Neural crest cell (in vitro differentiated cells): Measurements from ENCODE around the gene RAD17. TPM values are rescaled to one million over a fixed set of nuclear protein-coding genes. Genes with fewer than 3 reads are reported as not detected.

Experiments
- DNase-seq: peaks from one replicate; pipeline ENCODE4 v3.0.0; 2021; ENCODE audit warnings: low read depth, mixed read lengths, low spot score
- H3K27ac Mint-ChIP-seq: one replicate; pipeline ENCODE4 v1.8.0; 2021; ENCODE audit warnings: mild to moderate bottlenecking, mixed read lengths; ENCODE audit not compliant: unreplicated experiment
- H3K27me3 Mint-ChIP-seq: 2 replicates; pipeline ENCODE4 v1.8.0; 2021; ENCODE audit warnings: low read depth, mild to moderate bottlenecking, mixed read lengths
- H3K36me3 Mint-ChIP-seq: 2 replicates; pipeline ENCODE4 v1.8.0; 2021; ENCODE audit warnings: low read depth, mild to moderate bottlenecking, mixed read lengths
- H3K4me1 Mint-ChIP-seq: 2 replicates; pipeline ENCODE4 v1.8.0; 2021; ENCODE audit warnings: mixed read lengths
- H3K4me3 Mint-ChIP-seq: one replicate; pipeline ENCODE4 v1.8.0; 2021; ENCODE audit warnings: mild to moderate bottlenecking, mixed read lengths
- H3K9me3 Mint-ChIP-seq: 2 replicates; pipeline ENCODE4 v1.8.0; 2021; ENCODE audit warnings: mixed read lengths
- total RNA-seq: library from RNA; stranded (reverse); gene quantifications from 2 replicates; pipeline ENCODE4 v1.2.1, GENCODE V29; 2021
- TF ChIP-seq, protein P1 (sequence below): fragments of 200-600 bp; sonication (generic); conservative IDR thresholded peaks from 2 replicates; pipeline ENCODE4 v1.5.0; 2021; ENCODE audit warnings: antibody characterized with exemption, mild to moderate bottlenecking

Gene RAD17
- total RNA-seq, 1 donor from 2014 or later, result 30.1 TPM

DNA sequence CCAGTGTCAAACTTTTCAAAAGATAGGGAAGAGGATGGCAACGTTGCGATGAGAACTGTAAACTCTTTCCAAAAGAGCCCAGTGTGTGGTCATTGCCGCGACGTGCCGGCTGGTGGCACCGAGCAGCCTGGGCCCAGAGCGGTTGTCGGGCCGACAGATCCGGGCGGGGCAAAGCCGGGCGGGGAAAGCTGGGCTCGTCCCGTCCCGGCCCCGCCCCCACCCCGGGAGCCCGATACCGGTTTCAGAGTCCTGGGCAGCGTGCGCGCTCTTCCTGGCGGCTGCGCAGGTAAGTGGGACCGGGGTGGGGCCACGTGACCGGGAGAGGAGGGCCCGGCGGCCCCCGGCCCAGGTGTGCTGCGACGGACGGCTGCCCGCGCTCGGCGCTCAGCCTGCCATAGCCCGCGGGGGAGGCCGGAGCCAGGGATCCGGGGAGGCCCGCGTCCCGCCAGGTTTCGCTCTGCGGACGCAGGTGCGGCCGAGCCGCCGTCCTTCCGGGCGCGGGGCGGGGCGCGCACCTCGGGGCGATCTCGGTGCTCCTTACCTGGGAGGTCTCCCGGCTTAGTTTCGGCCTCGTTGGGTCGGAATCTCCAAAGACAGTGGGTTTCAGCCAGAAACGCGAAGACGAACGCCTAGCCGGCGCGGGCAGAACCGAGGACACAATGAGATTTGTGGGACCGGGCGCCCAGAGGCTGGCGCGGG, 45.4 kb downstream of the RAD17 start, which contains the start of gene MARVELD2:
MARVELD2 (plus strand) TSS at position 232 of the 699 bp plus-strand sequence. CDS start 4,270 bp downstream, outside the sequence.
- Mint-ChIP-seq H3K4me1 (peaks cover 8% of the 10 kb centered on the region), H3K27me3 (peaks cover 31% of the 10 kb centered on the region), H3K4me3 (peak within 1 kb of the TSS; percentile 71), H3K27ac (no peak within 1 kb of the TSS), H3K36me3 (peaks cover 28% of the 10 kb centered on the region), H3K9me3 (no peaks in the 10 kb centered on the region)
- no peak for DNase-seq
- TF ChIP-seq, protein P1, sequence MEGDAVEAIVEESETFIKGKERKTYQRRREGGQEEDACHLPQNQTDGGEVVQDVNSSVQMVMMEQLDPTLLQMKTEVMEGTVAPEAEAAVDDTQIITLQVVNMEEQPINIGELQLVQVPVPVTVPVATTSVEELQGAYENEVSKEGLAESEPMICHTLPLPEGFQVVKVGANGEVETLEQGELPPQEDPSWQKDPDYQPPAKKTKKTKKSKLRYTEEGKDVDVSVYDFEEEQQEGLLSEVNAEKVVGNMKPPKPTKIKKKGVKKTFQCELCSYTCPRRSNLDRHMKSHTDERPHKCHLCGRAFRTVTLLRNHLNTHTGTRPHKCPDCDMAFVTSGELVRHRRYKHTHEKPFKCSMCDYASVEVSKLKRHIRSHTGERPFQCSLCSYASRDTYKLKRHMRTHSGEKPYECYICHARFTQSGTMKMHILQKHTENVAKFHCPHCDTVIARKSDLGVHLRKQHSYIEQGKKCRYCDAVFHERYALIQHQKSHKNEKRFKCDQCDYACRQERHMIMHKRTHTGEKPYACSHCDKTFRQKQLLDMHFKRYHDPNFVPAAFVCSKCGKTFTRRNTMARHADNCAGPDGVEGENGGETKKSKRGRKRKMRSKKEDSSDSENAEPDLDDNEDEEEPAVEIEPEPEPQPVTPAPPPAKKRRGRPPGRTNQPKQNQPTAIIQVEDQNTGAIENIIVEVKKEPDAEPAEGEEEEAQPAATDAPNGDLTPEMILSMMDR, result peak; percentile 56

DNA sequence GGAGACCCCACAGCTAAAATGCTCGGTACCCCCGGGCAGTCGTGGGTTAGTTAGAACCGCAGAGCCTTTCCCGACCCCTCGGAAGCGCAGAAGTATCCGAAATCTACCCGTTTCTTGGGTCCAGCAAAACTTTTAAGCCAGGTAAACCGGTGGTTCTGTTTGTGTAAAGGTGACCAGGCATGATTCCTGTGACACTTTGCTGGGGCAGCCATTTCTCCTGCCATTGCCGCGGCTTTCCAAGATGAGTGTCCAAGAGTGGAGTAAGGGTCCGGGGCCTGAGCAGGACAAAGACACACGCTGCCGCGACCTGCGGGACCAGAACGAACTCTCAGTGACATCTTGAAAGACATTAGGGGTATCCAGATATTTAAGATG, 46.0 kb downstream of the RAD17 start:
- Mint-ChIP-seq H3K4me3 (peak overlapping the region; percentile 71), H3K27ac (no peak overlapping the region), H3K9me3 (no peaks in the 10 kb centered on the region), H3K27me3 (peaks cover 31% of the 10 kb centered on the region), H3K4me1 (peaks cover 8% of the 10 kb centered on the region), H3K36me3 (peaks cover 28% of the 10 kb centered on the region)
- DNase-seq, result no peak
- TF ChIP-seq, protein P1, result no peak

DNA sequence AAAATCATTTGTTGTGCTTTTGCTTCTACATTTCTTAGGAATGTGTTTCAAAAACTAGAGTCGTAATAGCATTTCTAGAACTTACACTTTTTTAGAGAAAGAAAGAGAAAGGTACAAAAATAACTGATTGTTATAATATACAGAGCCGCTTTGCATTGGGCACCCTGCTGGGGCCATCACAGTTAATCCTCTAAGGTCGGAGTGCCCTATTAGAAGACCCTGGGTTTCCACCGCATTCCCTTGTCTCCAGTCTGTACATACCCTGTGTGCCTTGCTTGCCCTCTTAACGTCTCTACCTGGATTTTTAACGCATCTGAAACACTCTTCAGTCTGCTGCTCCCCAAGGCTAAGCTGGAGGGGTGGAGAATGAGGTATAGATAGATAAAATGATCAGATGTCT, 46.6 kb downstream of the RAD17 start:
- H3K4me1 Mint-ChIP-seq, result peaks cover 8% of the 10 kb centered on the region
- TF ChIP-seq, protein P1, result no peak
- H3K9me3 Mint-ChIP-seq, result no peaks in the 10 kb centered on the region
- H3K27me3 Mint-ChIP-seq, result peaks cover 31% of the 10 kb centered on the region
- peak overlapping the region; percentile 33 for H3K4me3 Mint-ChIP-seq
- peaks cover 28% of the 10 kb centered on the region for H3K36me3 Mint-ChIP-seq
- no peak overlapping the region for H3K27ac Mint-ChIP-seq
- DNase-seq, result no peak

DNA sequence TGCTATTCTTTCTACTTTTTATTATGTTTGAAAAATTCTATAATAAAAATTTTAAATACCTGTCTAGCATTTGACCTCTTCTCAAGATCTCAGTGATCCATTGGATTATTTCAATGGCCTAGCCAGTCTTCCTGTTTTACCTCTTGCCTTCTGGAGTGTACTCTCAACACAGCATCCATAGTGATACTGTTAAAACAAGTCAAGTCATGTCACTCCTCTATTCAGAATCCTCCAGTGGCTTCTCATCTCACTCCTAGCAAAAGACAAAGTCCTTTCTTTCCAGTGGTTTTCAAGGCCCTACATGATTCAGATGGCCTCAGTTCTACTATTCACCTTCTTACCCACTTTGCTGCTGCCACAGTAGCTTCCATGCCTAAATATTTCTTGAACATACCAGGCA, 47.1 kb downstream of the RAD17 start:
- Mint-ChIP-seq H3K4me3 (peak overlapping the region; percentile 8), H3K27ac (no peak overlapping the region), H3K9me3 (no peaks in the 10 kb centered on the region), H3K4me1 (peaks cover 8% of the 10 kb centered on the region), H3K36me3 (peaks cover 24% of the 10 kb centered on the region), H3K27me3 (peaks cover 31% of the 10 kb centered on the region)
- TF ChIP-seq, protein P1, result no peak
- DNase-seq, result no peak

DNA sequence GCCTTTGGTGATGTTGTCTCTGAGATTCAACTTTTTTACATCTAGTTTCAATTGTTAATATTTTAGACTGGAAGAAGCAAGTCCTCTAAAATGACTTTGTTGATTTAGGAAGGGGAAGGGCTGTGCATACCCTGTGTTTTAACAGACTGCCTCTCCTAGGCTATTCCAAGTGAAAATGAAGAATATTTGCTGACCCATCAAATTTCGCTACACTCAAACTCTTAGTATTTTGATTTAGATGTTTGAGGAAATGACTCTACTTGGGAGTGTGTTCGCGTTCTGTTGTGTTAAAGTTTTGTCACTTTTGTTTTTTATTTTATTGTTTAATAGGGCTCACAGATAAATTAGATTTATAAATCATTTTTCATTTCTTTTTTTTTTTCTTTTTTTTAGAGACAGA, 48.9 kb downstream of the RAD17 start:
- Mint-ChIP-seq H3K36me3 (peaks cover 22% of the 10 kb centered on the region), H3K27me3 (peaks cover 31% of the 10 kb centered on the region), H3K9me3 (peaks cover 3% of the 10 kb centered on the region), H3K4me3 (no peak overlapping the region), H3K27ac (no peak overlapping the region), H3K4me1 (peaks cover 8% of the 10 kb centered on the region)
- no peak for DNase-seq
- TF ChIP-seq, protein P1, result no peak
